Common myeloid progenitor, CD34-positive (primary cell): ENCODE measurements around the gene SIPA1. TPM values are rescaled to one million over a fixed set of nuclear protein-coding genes. Genes with fewer than 3 reads are reported as not detected.

Source experiments
- CTCF ChIA-PET: fragments of 350-600 bp; sonication (Branson Sonifier 250); formaldehyde crosslinking; loops from one replicate; lab custom pipeline; 2021; ENCODE audit warnings: antibody characterized with exemption; lab: Charles Lee
- POLR2A ChIA-PET: fragments of 350-600 bp; sonication (Branson Sonifier 250); formaldehyde crosslinking; loops from one replicate; lab custom pipeline; 2021; ENCODE audit warnings: antibody characterized with exemption; lab: Charles Lee
- DNase-seq, 3 donors: peaks; one replicate each; pipeline versions ENCODE4 v3.0.0 to v3.0.0-alpha.2; 2013
- H3K27ac ChIP-seq, 2 experiments: 1 replicate in 1 of 2; 2 replicates in 1 of 2; pipeline ENCODE4 v1.7.0; 2013; ENCODE audit warnings: inconsistent platforms in 2 of 2, low read length in 2 of 2, mild to moderate bottlenecking in 2 of 2, low read depth in 1 of 2, moderate library complexity in 1 of 2; ENCODE audit not compliant: severe bottlenecking in 2 of 2, insufficient read depth in 1 of 2, poor library complexity in 1 of 2
- H3K27me3 ChIP-seq, 5 experiments: replicated peaks in 2 of 5; 1 replicate in 3 of 5; 2 replicates in 2 of 5; pipeline versions ENCODE4 v1.6.1 to v1.7.0; 2013; ENCODE audit warnings: low read length in 4 of 5, mild to moderate bottlenecking in 2 of 5, moderate library complexity in 2 of 5, inconsistent platforms in 1 of 5; ENCODE audit not compliant: insufficient read depth in 5 of 5, control insufficient read depth in 4 of 5
- H3K36me3 ChIP-seq, 4 experiments: 1 replicate in 2 of 4; 2 replicates in 2 of 4; pipeline versions ENCODE4 v1.6.1 to v1.7.0; 2013; ENCODE audit warnings: low read length in 3 of 4, control low read depth in 1 of 4, mild to moderate bottlenecking in 1 of 4; ENCODE audit not compliant: control insufficient read depth in 4 of 4, insufficient read depth in 4 of 4
- H3K4me1 ChIP-seq, 4 experiments: 1 replicate in 3 of 4; 2 replicates in 1 of 4; pipeline versions ENCODE4 v1.6.1 to v1.7.1; 2013; ENCODE audit warnings: low read length in 3 of 4, mild to moderate bottlenecking in 3 of 4, control low read depth in 1 of 4, inconsistent platforms in 1 of 4, moderate library complexity in 1 of 4; ENCODE audit not compliant: control insufficient read depth in 4 of 4, insufficient read depth in 4 of 4; ENCODE audit errors: control extremely low read depth in 1 of 4
- H3K4me3 ChIP-seq, 7 experiments: 1 replicate in 4 of 7; 2 replicates in 3 of 7; pipeline versions ENCODE4 v1.5.1 to v1.7.0; 2013; ENCODE audit warnings: mild to moderate bottlenecking in 7 of 7, low read length in 6 of 7, moderate library complexity in 6 of 7, inconsistent platforms in 2 of 7, low read depth in 2 of 7, control low read depth in 1 of 7; ENCODE audit not compliant: insufficient read depth in 4 of 7, control insufficient read depth in 1 of 7; ENCODE audit errors: extremely low read depth in 1 of 7
- H3K9me3 ChIP-seq, 5 experiments: 1 replicate in 4 of 5; 2 replicates in 1 of 5; pipeline versions ENCODE4 v1.6.1 to v1.7.1; 2013; ENCODE audit warnings: low read length in 4 of 5, mild to moderate bottlenecking in 2 of 5, inconsistent platforms in 1 of 5, low read depth in 1 of 5, moderate library complexity in 1 of 5; ENCODE audit not compliant: control insufficient read depth in 4 of 5, insufficient read depth in 2 of 5; ENCODE audit errors: control extremely low read depth in 1 of 5
- WGBS: methylation state at CpG from one replicate; pipeline ENCODE4 v1.1.5; 2013; ENCODE audit not compliant: insufficient coverage; 5-methylcytosine and 5-hydroxymethylcytosine counted together
- polyA plus RNA-seq: library from polyadenylated mRNA; unstranded; fragments of 120-200 nt; gene quantifications from one replicate; pipeline ENCODE4 v1.2.1, GENCODE V29; 2013

Gene SIPA1
- 78.5 TPM for polyA plus RNA-seq

- peaks cover 5 to 82% (median 70%) of the 10 kb centered on the region in 4 experiments for H3K4me1 ChIP-seq
- H3K27me3 ChIP-seq = no peaks in the 10 kb centered on the region
- POLR2A ChIA-PET = interaction anchor here (1.7 to 2.0 kb wide), 3 partner anchors 15 to 25 kb away, joined by 7 to 18 read pairs (median 11); partner anchors contain the start of gene RELA
- peak in 2 of 3 donors; percentile 63 to 67 for DNase-seq
- CTCF ChIA-PET = interaction anchor here (1.1 to 6.5 kb wide), 7 partner anchors 12 to 384 kb away, joined by 3 to 56 read pairs (median 3); partner anchors contain the start of gene KAT5
- H3K27ac ChIP-seq = peak within 1 kb of the TSS; percentile 33 to 84
- peaks cover 0 to 49% (median 23%) of the 10 kb centered on the region in 4 experiments for H3K36me3 ChIP-seq
- peak within 1 kb of the TSS; percentile 60 to 84 (median 79) for H3K4me3 ChIP-seq
- no peaks in the 10 kb centered on the region for H3K9me3 ChIP-seq
- 5% methylated on average over 37 of the region's 46 CpGs for WGBS
Observed at GRCh38 chr11:65637794-65638419, at the start of gene SIPA1. Gene SIPA1, plus strand, starts transcription at chr11:65638101. Its CDS starts 2,821 bp downstream, at chr11:65640922.

GRCh38 chr11:65588199-65589054, 49.5 kb upstream of the SIPA1 start:
- DNase-seq = peak; percentile 76 to 85 (median 85)
- H3K9me3 ChIP-seq = no peaks in the 10 kb centered on the region
- ChIA-PET POLR2A (interaction anchor here (0.5 to 5.4 kb wide), 6 partner anchors 8 to 18 kb away, joined by 3 to 32 read pairs (median 4); partner anchors contain the start of genes EHBP1L1, FAM89B and ZNRD2), CTCF (interaction anchor here (0.9 to 16.6 kb wide), 9 partner anchors 9 to 255 kb away, joined by 3 to 262 read pairs (median 21); partner anchors contain the start of genes DPF2, EHBP1L1, FAM89B and MAP3K11)
- H3K27me3 ChIP-seq = no peaks in the 10 kb centered on the region
- peaks cover 0 to 37% (median 28%) of the 10 kb centered on the region in 4 experiments for H3K4me1 ChIP-seq
- H3K36me3 ChIP-seq = peaks cover 7 to 59% (median 34%) of the 10 kb centered on the region in 4 experiments
- WGBS = 20% methylated on average over 12 of the region's 13 CpGs
- peak overlapping the region in 3 of 7 experiments; percentile 25 to 44 (median 38) for H3K4me3 ChIP-seq
- peak overlapping the region in 1 of 2 experiments; percentile 49 for H3K27ac ChIP-seq

GRCh38 chr11:65589444-65590239, 48.3 kb upstream of the SIPA1 start:
- Histone ChIP-seq H3K4me3 (no peak overlapping the region), H3K9me3 (no peaks in the 10 kb centered on the region), H3K27me3 (no peaks in the 10 kb centered on the region), H3K4me1 (peaks cover 0 to 41% (median 28%) of the 10 kb centered on the region in 4 experiments), H3K36me3 (peaks cover 7 to 53% (median 30%) of the 10 kb centered on the region in 4 experiments), H3K27ac (no peak overlapping the region)
- ChIA-PET CTCF (interaction anchor here (0.7 to 16.6 kb wide), 8 partner anchors 9 to 271 kb away, joined by 3 to 262 read pairs (median 70); partner anchors contain the start of genes EHBP1L1, FAM89B, MAP3K11 and PCNX3), POLR2A (interaction anchor here (0.7 to 1.2 kb wide), 2 partner anchors 9 to 13 kb away, joined by 3 read pairs; partner anchors contain the start of gene EHBP1L1)
- 92% methylated on average over 8 of the region's 9 CpGs for WGBS
- peak in 2 of 3 donors; percentile 79 to 83 for DNase-seq

- H3K4me1 ChIP-seq = peaks cover 0 to 41% (median 30%) of the 10 kb centered on the region in 4 experiments
- ChIA-PET POLR2A (interaction anchor here (0.7 kb wide), 1 partner anchor 14 kb away, joined by 3 read pairs; the partner anchor contains the start of gene EHBP1L1), CTCF (interaction anchor here (0.7 to 16.6 kb wide), 7 partner anchors 8 to 271 kb away, joined by 3 to 262 read pairs (median 119); partner anchors contain the start of genes EHBP1L1, FAM89B, MAP3K11 and PCNX3)
- DNase-seq = no peak
- 91% methylated on average over 6 of the region's 8 CpGs for WGBS
- H3K4me3 ChIP-seq = no peak overlapping the region
- peaks cover 7 to 49% (median 28%) of the 10 kb centered on the region in 4 experiments for H3K36me3 ChIP-seq
- no peaks in the 10 kb centered on the region for H3K27me3 ChIP-seq
- no peak overlapping the region for H3K27ac ChIP-seq
- H3K9me3 ChIP-seq = no peaks in the 10 kb centered on the region
Observed at GRCh38 chr11:65590240-65590738, 47.6 kb upstream of the SIPA1 start.

- ChIA-PET POLR2A (interaction anchor here (0.7 kb wide), 1 partner anchor 52 kb away, joined by 3 read pairs; no protein-coding TSS in a partner anchor), CTCF (interaction anchor here (1.0 to 16.6 kb wide), 9 partner anchors 13 to 317 kb away, joined by 3 to 229 read pairs (median 9); partner anchors contain the start of genes EHBP1L1, FAM89B, MAP3K11 and PCNX3)
- H3K27me3 ChIP-seq = no peaks in the 10 kb centered on the region
- H3K27ac ChIP-seq = no peak overlapping the region
- no peak for DNase-seq
- H3K4me3 ChIP-seq = peak overlapping the region in 1 of 7 experiments; percentile 19
- WGBS = 79% methylated on average over 86 of the region's 106 CpGs
- H3K4me1 ChIP-seq = peaks cover 0 to 36% (median 33%) of the 10 kb centered on the region in 4 experiments
- peaks cover 7 to 40% (median 21%) of the 10 kb centered on the region in 4 experiments for H3K36me3 ChIP-seq
- H3K9me3 ChIP-seq = no peaks in the 10 kb centered on the region
Observed at GRCh38 chr11:65591939-65592857, 45.7 kb upstream of the SIPA1 start.
